ENCODE data around the gene POLG2.

- no peak for TF ChIP-seq RAD21 (IDR thresholded peaks at IDR 0.05; ENCODE audit: insufficient read depth, low read depth, low read length)
- TF ChIP-seq, protein P1, sequence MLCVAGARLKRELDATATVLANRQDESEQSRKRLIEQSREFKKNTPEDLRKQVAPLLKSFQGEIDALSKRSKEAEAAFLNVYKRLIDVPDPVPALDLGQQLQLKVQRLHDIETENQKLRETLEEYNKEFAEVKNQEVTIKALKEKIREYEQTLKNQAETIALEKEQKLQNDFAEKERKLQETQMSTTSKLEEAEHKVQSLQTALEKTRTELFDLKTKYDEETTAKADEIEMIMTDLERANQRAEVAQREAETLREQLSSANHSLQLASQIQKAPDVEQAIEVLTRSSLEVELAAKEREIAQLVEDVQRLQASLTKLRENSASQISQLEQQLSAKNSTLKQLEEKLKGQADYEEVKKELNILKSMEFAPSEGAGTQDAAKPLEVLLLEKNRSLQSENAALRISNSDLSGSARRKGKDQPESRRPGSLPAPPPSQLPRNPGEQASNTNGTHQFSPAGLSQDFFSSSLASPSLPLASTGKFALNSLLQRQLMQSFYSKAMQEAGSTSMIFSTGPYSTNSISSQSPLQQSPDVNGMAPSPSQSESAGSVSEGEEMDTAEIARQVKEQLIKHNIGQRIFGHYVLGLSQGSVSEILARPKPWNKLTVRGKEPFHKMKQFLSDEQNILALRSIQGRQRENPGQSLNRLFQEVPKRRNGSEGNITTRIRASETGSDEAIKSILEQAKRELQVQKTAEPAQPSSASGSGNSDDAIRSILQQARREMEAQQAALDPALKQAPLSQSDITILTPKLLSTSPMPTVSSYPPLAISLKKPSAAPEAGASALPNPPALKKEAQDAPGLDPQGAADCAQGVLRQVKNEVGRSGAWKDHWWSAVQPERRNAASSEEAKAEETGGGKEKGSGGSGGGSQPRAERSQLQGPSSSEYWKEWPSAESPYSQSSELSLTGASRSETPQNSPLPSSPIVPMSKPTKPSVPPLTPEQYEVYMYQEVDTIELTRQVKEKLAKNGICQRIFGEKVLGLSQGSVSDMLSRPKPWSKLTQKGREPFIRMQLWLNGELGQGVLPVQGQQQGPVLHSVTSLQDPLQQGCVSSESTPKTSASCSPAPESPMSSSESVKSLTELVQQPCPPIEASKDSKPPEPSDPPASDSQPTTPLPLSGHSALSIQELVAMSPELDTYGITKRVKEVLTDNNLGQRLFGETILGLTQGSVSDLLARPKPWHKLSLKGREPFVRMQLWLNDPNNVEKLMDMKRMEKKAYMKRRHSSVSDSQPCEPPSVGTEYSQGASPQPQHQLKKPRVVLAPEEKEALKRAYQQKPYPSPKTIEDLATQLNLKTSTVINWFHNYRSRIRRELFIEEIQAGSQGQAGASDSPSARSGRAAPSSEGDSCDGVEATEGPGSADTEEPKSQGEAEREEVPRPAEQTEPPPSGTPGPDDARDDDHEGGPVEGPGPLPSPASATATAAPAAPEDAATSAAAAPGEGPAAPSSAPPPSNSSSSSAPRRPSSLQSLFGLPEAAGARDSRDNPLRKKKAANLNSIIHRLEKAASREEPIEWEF (IDR thresholded peaks at IDR 0.05; ENCODE audit: insufficient replicate concordance, low read depth, low read length), result no peak
- TF ChIP-seq ZNF274 (IDR thresholded peaks at IDR 0.05; ENCODE audit: insufficient read depth, insufficient read length), result no peak
- TF ChIP-seq, protein P2, sequence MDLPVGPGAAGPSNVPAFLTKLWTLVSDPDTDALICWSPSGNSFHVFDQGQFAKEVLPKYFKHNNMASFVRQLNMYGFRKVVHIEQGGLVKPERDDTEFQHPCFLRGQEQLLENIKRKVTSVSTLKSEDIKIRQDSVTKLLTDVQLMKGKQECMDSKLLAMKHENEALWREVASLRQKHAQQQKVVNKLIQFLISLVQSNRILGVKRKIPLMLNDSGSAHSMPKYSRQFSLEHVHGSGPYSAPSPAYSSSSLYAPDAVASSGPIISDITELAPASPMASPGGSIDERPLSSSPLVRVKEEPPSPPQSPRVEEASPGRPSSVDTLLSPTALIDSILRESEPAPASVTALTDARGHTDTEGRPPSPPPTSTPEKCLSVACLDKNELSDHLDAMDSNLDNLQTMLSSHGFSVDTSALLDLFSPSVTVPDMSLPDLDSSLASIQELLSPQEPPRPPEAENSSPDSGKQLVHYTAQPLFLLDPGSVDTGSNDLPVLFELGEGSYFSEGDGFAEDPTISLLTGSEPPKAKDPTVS (IDR thresholded peaks at IDR 0.05; ENCODE audit: low read depth, low read length), result no peak
- TF ChIP-seq, protein P3, sequence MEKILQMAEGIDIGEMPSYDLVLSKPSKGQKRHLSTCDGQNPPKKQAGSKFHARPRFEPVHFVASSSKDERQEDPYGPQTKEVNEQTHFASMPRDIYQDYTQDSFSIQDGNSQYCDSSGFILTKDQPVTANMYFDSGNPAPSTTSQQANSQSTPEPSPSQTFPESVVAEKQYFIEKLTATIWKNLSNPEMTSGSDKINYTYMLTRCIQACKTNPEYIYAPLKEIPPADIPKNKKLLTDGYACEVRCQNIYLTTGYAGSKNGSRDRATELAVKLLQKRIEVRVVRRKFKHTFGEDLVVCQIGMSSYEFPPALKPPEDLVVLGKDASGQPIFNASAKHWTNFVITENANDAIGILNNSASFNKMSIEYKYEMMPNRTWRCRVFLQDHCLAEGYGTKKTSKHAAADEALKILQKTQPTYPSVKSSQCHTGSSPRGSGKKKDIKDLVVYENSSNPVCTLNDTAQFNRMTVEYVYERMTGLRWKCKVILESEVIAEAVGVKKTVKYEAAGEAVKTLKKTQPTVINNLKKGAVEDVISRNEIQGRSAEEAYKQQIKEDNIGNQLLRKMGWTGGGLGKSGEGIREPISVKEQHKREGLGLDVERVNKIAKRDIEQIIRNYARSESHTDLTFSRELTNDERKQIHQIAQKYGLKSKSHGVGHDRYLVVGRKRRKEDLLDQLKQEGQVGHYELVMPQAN (conservative IDR thresholded peaks at IDR 0.05), result no peak
- TF ChIP-seq POLR2A (IDR thresholded peaks at IDR 0.05; ENCODE audit: low read depth, low read length), result no peak
- no peak for TF ChIP-seq GABPA (IDR thresholded peaks at IDR 0.05; ENCODE audit: low read depth)
- TF ChIP-seq, protein P4, sequence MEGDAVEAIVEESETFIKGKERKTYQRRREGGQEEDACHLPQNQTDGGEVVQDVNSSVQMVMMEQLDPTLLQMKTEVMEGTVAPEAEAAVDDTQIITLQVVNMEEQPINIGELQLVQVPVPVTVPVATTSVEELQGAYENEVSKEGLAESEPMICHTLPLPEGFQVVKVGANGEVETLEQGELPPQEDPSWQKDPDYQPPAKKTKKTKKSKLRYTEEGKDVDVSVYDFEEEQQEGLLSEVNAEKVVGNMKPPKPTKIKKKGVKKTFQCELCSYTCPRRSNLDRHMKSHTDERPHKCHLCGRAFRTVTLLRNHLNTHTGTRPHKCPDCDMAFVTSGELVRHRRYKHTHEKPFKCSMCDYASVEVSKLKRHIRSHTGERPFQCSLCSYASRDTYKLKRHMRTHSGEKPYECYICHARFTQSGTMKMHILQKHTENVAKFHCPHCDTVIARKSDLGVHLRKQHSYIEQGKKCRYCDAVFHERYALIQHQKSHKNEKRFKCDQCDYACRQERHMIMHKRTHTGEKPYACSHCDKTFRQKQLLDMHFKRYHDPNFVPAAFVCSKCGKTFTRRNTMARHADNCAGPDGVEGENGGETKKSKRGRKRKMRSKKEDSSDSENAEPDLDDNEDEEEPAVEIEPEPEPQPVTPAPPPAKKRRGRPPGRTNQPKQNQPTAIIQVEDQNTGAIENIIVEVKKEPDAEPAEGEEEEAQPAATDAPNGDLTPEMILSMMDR (IDR thresholded peaks at IDR 0.05 in 2 of 3, conservative IDR thresholded peaks at IDR 0.05 in 1 of 3; ENCODE audit: control insufficient read depth in 2 of 3, extremely low read depth in 1 of 3, insufficient read depth in 1 of 3, low read depth in 3 of 3, low read length in 3 of 3), result no peak
- TF ChIP-seq EED (IDR thresholded peaks at IDR 0.05; ENCODE audit: low read depth), result no peak
- TF ChIP-seq EZH2 (IDR thresholded peaks at IDR 0.05; ENCODE audit: borderline replicate concordance, control insufficient read depth, low read depth, low read length), result no peak
- no peak for TF ChIP-seq GATAD2B (conservative IDR thresholded peaks at IDR 0.05; ENCODE audit: low read depth)
- no peak for TF ChIP-seq PML (IDR thresholded peaks at IDR 0.05; ENCODE audit: low read length)
- TF ChIP-seq YY1 (IDR thresholded peaks at IDR 0.05; ENCODE audit: low read depth, low read length), result no peak
These were observed 25.4 kb downstream of the POLG2 start for GRCh38 chr17:64471440-64471839.

All from GM12878 (cell line).